ENCODE data around the gene PPP1R12B.
"Not testable (repeated sequence)": the region's sequence is repeated elsewhere in the genome, so short reads cannot be mapped to it uniquely, and the experiment has no call there.

Gene PPP1R12B

GRCh38 chr1:202616355-202616915 is 267.9 kb downstream of the PPP1R12B start:
- FAIRE-seq = no peak
- DNase-seq (ENCODE audit: extremely low spot score, insufficient read length, low read depth) = no peak

DNA sequence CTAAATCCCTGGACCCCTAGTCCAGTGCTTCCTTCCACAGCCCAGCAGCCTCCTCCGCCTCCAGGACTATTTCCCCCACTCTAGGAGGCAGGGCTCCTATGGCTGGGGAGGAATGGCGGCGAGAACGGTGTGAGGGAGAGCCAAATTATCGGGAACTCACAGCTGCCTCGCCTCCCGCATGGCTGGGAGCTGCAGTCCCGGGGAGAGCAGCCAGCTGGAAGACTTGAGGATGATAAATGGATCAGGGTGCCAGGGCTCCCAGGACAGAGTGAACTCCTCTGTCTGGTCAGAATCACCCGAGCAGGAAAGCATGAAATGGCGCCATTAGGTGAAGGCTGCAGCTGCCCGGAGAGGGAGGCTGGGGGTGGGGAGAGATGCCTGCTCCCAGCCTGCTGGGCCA is 270.5 kb downstream of the PPP1R12B start:
- not testable (repeated sequence) for FAIRE-seq; DNase-seq (ENCODE audit: extremely low spot score, insufficient read length, low read depth)

DNA sequence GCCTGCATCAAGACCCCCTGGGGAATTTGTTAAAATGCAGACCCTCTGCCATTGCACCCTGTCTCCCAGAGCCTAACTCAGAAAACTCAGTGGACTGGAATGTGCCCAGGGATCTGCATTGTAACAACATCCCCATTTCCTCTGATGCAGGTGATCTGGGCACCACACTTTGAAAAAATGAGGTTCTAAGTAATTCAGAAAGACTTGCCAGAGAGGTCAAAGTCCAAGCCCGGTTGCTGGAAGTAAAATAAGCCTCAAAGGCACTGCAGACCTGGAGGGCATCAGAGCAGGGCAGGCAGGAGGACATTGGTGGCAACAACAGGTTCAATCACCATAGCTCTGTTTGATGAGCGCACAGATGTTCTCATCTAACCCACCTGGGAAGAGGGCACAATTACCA is 271.0 kb downstream of the PPP1R12B start:
- DNase-seq (ENCODE audit: extremely low spot score, insufficient read length, low read depth) (no peak), FAIRE-seq (no peak)

GRCh38 chr1:202620036-202620435 is 271.5 kb downstream of the PPP1R12B start:
- not testable (repeated sequence) for DNase-seq (ENCODE audit: extremely low spot score, insufficient read length, low read depth); FAIRE-seq

DNA sequence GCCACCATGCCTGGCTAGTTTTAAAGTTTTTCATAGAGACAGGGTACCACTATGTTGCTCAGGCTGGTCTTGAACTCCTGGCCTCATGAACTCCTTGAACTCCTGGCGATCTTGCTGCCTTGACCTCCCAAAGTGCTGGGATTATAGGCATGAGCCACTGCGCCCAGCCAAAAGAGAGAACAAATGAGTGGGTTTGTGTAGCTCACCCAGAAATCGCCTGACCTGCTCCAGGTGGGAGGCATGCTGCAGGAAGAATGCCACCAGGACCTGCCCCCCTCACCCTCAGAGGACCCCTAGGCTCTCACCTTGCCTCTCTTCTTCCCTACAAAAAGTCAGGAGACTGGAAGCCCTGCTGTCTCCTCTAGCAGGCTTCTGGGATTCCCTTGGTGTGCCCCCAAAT is 272.9 kb downstream of the PPP1R12B start:
- FAIRE-seq = no peak
- no peak for DNase-seq (ENCODE audit: extremely low spot score, insufficient read length, low read depth)

DNA sequence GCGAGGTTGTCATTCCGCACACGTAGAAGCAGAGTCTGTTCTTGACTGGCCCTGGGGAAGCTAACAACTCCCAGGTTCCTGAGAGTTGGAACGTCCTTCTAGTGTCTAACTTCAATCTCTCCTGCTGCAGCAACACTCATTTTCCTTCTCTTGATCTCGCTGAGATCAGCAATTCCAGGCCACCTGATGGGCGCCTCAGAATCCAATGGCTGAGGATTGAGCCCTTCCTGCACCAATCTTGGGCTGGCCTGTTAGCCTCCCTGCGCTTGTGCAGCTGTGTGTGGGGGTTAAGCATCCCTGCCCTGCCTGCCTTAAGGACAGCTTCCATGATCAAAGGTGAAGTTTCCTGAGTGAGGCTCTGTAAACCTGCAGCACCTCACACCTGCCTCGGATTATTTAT is 273.9 kb downstream of the PPP1R12B start:
- DNase-seq (ENCODE audit: extremely low spot score, insufficient read length, low read depth) = no peak
- FAIRE-seq = no peak

DNA sequence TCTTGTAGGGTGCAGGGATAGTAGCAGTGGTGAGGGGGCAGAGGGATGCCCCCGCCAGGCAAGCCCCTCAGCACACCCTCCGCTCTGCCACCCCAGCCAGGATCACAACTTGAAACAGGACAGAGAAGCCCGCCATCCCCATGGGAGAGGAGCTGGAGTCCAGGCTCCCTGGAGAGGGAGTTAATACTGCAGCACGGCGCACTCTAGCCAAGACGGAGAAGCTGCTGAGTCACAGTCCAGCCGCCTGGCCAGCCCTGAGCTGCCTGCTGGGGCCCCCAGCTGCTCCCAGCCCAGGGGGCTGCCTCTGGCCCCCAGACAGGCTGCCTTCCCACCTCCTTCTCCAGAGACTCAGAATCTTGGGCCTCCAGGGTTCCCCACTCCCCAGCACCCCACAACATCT is 274.6 kb downstream of the PPP1R12B start:
- no peak for FAIRE-seq
- no peak for DNase-seq (ENCODE audit: extremely low spot score, insufficient read length, low read depth)

DNA sequence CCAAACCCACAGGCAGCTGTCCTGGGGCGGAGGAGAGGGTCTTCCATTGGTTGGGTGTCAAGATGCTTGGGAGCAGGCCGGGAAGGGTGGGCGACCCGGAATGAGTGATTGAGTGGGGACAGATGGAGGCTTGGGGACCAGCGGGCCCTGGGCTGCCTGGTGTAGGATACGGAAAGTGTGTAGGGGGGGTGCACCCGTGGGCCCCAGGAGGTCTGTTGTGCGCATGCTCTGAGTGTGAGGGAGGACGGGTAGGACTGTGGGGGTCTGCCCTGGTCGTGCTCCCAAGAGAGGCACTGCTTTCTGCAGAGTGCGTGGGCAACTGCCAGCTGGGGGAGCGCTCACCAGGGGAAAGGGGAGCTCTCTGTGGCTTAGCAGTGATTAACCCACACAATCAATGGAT is 275.0 kb downstream of the PPP1R12B start:
- not testable (repeated sequence) for FAIRE-seq

GRCh38 chr1:202624088-202624780 is 275.7 kb downstream of the PPP1R12B start:
- FAIRE-seq (no peak), DNase-seq (ENCODE audit: extremely low spot score, insufficient read length, low read depth) (no peak)

More for the DNA sequence above, 275.0 kb downstream of the PPP1R12B start:
- DNase-seq (ENCODE audit: extremely low spot score, insufficient read length, low read depth) = not testable (repeated sequence)

DNA sequence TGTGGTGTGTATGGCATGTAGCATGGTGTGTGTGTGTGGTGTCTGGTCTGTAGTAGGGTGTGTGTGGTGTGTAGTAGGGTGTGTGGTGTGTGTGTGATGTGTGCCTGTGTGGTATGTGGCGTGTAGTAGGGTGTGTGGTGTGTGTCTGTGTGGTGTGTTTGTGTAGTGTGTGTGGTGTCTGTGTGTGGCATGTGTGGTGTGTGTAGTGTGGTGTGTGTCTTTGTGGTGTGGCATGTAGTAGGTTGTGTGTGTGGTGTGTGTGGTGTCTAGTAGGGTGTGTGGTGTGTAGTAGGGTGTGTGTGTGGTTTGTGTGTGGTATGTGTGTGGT is 276.2 kb downstream of the PPP1R12B start:
- DNase-seq (ENCODE audit: extremely low spot score, insufficient read length, low read depth) (no peak), FAIRE-seq (peak; percentile 67)

GRCh38 chr1:202625416-202626360 is 277.2 kb downstream of the PPP1R12B start:
- DNase-seq (ENCODE audit: extremely low spot score, insufficient read length, low read depth) (peak; percentile 63), FAIRE-seq (peak; percentile 12)

DNA sequence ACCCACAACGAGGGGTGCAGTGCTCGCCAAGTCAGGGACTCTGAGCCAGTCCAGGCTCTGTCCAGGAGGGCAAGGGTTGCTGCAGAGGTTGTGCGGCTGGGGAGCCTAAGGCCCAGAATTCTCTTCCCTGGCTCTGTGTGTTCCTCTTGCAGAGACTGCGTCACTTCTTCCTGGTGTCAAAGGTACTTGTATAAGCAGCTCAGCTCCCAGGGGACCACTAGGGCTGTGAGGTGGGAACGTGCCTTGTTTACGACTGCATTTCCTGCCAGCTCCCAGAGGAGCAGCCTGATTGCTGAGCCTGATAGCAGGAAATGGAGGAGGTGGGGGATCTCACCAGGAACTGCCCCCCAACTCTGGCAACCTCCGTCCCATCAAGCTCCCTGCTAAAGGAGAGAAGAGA is 278.5 kb downstream of the PPP1R12B start:
- DNase-seq (ENCODE audit: extremely low spot score, insufficient read length, low read depth); FAIRE-seq: not testable (repeated sequence)

GRCh38 chr1:202627841-202628565 is 279.5 kb downstream of the PPP1R12B start:
- FAIRE-seq (no peak), DNase-seq (ENCODE audit: extremely low spot score, insufficient read length, low read depth) (no peak)

DNA sequence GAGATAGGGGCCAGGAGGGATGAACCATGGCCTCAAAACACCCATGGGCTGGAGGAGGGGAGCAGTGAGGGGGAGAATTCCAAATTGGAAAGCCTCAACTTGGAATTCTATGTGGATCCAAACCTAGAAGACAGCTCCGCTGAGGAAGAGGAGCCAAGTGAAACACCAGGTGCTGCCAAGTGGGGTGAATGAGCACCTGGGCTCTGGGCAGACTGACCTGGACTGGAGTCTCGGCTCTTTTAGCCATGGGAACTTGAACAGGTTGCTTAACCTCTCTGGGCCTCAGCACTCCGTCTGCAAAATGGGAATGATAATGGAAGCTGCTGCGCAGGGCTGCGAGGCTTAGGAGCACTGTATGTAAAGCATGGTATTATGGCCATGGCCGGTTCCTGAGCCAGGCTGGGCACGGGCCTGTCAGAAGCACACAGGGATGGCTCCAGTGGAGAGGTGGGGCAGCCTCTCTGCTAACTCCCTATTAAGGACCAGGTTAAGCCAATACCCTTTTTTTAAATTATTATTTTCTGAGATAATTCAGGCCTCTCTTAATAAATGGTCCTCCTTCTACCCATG is 280.2 kb downstream of the PPP1R12B start:
- FAIRE-seq (no peak), DNase-seq (ENCODE audit: extremely low spot score, insufficient read length, low read depth) (no peak)

DNA sequence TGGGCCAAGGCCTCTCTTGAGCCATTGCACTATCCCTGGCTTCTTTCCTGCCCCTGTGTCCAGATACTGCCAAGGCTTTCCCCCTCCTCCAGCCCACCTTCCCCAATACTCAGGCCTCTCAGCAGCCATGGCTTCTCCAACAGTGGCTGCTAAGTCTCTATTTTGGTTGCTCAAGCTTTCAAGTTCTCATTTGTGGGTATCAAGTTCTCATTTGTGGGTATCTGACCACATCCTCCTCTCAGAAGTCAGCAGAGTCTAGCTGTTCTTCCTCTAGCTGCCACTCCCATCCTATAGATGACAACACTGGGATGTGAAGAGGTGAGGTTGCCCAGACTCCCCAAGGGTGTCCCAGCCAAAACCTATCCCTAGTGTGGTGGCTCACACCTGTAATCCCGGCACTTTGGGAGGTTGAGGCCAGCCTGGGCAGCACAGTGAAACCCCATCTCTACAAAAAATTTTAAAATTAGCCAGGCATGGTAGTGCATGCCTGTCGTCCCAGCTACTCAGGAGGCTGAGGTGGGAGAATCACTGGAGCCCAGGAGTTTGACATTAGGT is 280.8 kb downstream of the PPP1R12B start:
- FAIRE-seq; DNase-seq (ENCODE audit: extremely low spot score, insufficient read length, low read depth): not testable (repeated sequence)

DNA sequence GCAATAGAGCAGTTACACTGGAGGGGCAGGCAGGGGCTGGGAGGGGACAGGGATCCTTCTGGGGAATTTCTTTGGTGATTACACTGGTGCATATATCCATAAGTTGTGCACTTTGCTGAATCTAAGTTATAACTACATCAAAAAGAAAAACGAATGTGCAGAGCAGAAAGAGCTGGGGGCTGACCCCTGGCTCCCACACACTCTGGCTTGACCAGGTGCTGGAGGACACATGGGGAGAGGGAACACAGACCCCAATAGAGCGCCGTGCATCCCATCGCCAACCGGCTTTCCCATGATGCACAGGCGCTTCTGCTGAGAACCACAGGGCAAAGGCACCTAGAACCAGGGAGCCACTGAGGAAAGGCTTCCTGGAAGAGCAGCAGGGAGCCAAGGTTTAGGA is 281.6 kb downstream of the PPP1R12B start:
- DNase-seq (ENCODE audit: extremely low spot score, insufficient read length, low read depth) = not testable (repeated sequence)

GRCh38 chr1:202630541-202630940 is 282.0 kb downstream of the PPP1R12B start:
- FAIRE-seq (no peak), DNase-seq (ENCODE audit: extremely low spot score, insufficient read length, low read depth) (no peak)

More for the DNA sequence above, 281.6 kb downstream of the PPP1R12B start:
- not testable (repeated sequence) for FAIRE-seq

DNA sequence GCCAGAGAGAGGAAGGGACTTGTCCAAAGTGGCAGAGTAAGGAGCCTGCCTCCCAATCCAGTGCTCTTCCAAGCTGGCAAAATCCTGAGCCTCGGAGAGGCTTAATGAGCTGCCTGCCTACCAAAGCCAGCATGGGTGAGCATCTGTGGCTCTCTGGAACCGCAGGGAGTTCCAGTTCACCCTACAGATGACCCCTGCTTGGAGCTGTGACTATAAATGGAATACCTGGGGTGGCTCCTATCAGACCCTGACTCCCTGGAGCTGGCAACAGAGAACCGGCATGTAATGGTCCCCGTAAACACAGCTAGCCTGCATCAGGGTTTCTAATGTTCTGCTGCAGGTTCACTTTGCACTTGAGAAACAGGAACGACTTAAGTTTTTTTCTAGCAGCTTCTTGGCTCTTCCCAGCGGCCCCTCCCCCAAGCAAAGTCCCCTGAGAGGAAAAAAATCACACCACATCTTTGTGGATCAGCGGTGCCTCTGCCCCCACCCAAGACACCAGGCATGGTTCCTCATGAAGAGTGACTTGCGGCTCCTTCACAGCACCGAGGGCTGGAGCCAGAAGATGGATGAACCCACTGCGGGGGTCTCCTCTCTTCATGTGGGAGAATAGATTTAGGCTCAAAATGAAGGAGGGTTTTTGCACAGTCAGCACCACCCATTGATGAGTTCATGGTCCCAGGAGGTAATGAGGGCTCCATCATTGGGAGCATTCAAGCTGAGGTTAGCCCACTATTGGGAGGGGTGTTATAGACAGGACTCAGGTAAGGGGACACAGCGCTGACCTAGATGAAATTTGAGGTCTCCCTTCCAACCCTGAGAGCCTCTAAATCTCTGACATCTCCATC is 282.8 kb downstream of the PPP1R12B start:
- no peak for FAIRE-seq
- no peak for DNase-seq (ENCODE audit: extremely low spot score, insufficient read length, low read depth)

DNA sequence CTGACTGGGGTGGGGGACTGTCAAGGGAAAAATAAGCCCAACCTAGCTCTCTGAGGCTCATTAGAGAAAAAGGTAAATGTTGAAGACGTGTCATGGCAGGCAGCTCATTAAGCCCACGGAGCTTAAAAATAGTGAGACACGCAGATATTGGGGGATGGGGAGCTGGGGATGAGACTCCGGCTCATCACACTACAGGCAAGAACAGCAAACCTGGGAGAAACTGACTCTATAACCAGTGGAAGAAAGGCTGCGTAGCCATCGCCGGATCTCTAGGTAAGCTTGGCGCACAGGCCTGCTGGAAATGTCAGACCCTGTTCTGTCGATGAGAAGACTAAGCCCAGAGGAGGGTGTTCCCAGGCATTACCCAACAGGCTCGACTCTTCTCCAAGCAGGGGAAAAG is 283.7 kb downstream of the PPP1R12B start:
- DNase-seq (ENCODE audit: extremely low spot score, insufficient read length, low read depth) = no peak
- FAIRE-seq = no peak
